Measurements from ENCODE around the gene IL12RB1. TPM values are rescaled to one million over a fixed set of nuclear protein-coding genes. Genes with fewer than 3 reads are reported as not detected.
A peak's percentile ranks its signal among the peaks of the same experiment; 100 is the strongest.

The IL12RB1 gene
- total RNA-seq, 4 donors from 2014 or later, result 0.93 to 1.1 TPM; not detected in 2

- 32 to 40% methylated on average over 7 to 9 of the region's 9 CpGs for WGBS, 2 donors
- peaks cover 18% of the 10 kb centered on the region in 2 donors for H3K4me1 ChIP-seq
- no peak overlapping the region for H3K27ac ChIP-seq
- no peak overlapping the region for H3K4me3 ChIP-seq (replicated peaks in 1 of 3)
- no peaks in the 10 kb centered on the region for H3K27me3 ChIP-seq
- H3K9me3 ChIP-seq, result no peaks in the 10 kb centered on the region
- TF ChIP-seq, protein P1, sequence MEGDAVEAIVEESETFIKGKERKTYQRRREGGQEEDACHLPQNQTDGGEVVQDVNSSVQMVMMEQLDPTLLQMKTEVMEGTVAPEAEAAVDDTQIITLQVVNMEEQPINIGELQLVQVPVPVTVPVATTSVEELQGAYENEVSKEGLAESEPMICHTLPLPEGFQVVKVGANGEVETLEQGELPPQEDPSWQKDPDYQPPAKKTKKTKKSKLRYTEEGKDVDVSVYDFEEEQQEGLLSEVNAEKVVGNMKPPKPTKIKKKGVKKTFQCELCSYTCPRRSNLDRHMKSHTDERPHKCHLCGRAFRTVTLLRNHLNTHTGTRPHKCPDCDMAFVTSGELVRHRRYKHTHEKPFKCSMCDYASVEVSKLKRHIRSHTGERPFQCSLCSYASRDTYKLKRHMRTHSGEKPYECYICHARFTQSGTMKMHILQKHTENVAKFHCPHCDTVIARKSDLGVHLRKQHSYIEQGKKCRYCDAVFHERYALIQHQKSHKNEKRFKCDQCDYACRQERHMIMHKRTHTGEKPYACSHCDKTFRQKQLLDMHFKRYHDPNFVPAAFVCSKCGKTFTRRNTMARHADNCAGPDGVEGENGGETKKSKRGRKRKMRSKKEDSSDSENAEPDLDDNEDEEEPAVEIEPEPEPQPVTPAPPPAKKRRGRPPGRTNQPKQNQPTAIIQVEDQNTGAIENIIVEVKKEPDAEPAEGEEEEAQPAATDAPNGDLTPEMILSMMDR (IDR thresholded peaks at IDR 0.05), result peak; percentile 67 to 90 (median 84)
- TF ChIP-seq POLR2A (IDR thresholded peaks at IDR 0.05), result no peak
- peak; percentile 84 to 89 for DNase-seq
- intact Hi-C loops (cut with DNase I), result loop anchor here (5.0 kb wide), 1 partner anchor 139 kb away; no protein-coding TSS in a partner anchor
- H3K36me3 ChIP-seq, result no peaks in the 10 kb centered on the region
Measured at GRCh38 chr19:18112989-18113478, 26.3 kb upstream of the IL12RB1 start.

- Histone ChIP-seq H3K4me1 (peaks cover 9 to 11% of the 10 kb centered on the region in 2 donors), H3K27ac (no peak overlapping the region), H3K27me3 (no peaks in the 10 kb centered on the region), H3K4me3 (replicated peaks in 1 of 3) (peak overlapping the region; percentile 71 to 83 (median 73)), H3K36me3 (no peaks in the 10 kb centered on the region), H3K9me3 (no peaks in the 10 kb centered on the region)
- intact Hi-C loops (cut with DNase I), result loop anchor here (5.0 kb wide), 1 partner anchor 142 kb away; no protein-coding TSS in a partner anchor
- 41 to 51% methylated on average over 16 to 19 of the region's 22 CpGs for WGBS, 2 donors
- DNase-seq, result peak in 1 of 2 donors; percentile 19
- TF ChIP-seq, protein P1 (IDR thresholded peaks at IDR 0.05), result no peak
- TF ChIP-seq POLR2A (IDR thresholded peaks at IDR 0.05), result no peak
Measured at GRCh38 chr19:18110609-18111232, 24.0 kb upstream of the IL12RB1 start.

- peak; percentile 50 to 57 for DNase-seq
- H3K4me3 ChIP-seq (replicated peaks in 1 of 3), result peak overlapping the region; percentile 71 to 83 (median 73)
- intact Hi-C loops (cut with DNase I), result loop anchor here (5.0 kb wide), 1 partner anchor 142 kb away; no protein-coding TSS in a partner anchor
- peak overlapping the region in 1 of 3 donors; percentile 24 for H3K27ac ChIP-seq
- no peaks in the 10 kb centered on the region for H3K27me3 ChIP-seq
- H3K4me1 ChIP-seq, result peaks cover 9 to 11% of the 10 kb centered on the region in 2 donors
- WGBS, 2 donors, result 0 to 3% methylated on average over 11 to 12 of the region's 92 CpGs
- H3K9me3 ChIP-seq, result no peaks in the 10 kb centered on the region
- TF ChIP-seq POLR2A (IDR thresholded peaks at IDR 0.05), result peak in 1 of 2 donors; percentile 43
- TF ChIP-seq, protein P1 (IDR thresholded peaks at IDR 0.05), result no peak
- H3K36me3 ChIP-seq, result no peaks in the 10 kb centered on the region
Measured at GRCh38 chr19:18109733-18110608, 23.2 kb upstream of the IL12RB1 start.

DNA sequence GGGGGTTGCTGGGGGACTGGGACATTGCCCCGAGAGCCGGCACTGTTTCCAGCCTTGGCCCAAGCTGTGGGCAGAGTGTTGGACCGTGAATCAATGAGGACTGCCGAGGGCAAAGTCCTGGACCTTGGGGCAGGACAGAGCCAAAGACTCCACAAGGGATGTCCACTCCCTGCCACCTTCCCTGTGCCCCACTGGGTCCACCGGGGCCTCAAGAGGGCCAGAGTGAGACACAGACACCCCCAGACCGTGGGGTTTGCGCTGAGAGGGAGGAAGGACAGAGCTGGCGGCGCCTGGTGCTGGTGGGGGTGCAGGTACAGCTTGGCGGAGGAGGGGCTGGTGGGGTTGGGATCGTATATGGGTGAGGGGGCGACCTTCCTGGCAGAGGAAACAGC is 22.6 kb upstream of the IL12RB1 start:
- TF ChIP-seq POLR2A (IDR thresholded peaks at IDR 0.05), result no peak
- TF ChIP-seq, protein P1 (IDR thresholded peaks at IDR 0.05), result no peak
- no peak overlapping the region for H3K27ac ChIP-seq
- intact Hi-C loops (cut with DNase I), result no loop called here
- H3K36me3 ChIP-seq, result no peaks in the 10 kb centered on the region
- DNase-seq, result no peak
- H3K9me3 ChIP-seq, result no peaks in the 10 kb centered on the region
- peak overlapping the region; percentile 71 to 83 (median 73) for H3K4me3 ChIP-seq (replicated peaks in 1 of 3)
- H3K4me1 ChIP-seq, result peaks cover 9 to 11% of the 10 kb centered on the region in 2 donors
- WGBS, 2 donors, result 58 to 61% methylated on average over 8 to 11 of the region's 12 CpGs
- no peaks in the 10 kb centered on the region for H3K27me3 ChIP-seq

Measured in thyroid gland (tissue), 4 donors.